Astrocyte of the cerebellum (primary cell): Measurements from ENCODE around the gene SLC17A5.
"Not testable (repeated sequence)": the region's sequence is repeated elsewhere in the genome, so short reads cannot be mapped to it uniquely, and the experiment has no call there.

Source experiments
- DNase-seq: peaks from one replicate; pipeline ENCODE4 v3.0.0-alpha.2; 2011; ENCODE audit warnings: low read depth
- H3K4me3 ChIP-seq: 2 replicates; pipeline ENCODE4 v1.5.1; 2011; ENCODE audit warnings: mild to moderate bottlenecking, low read depth, low read length, moderate library complexity
- in situ Hi-C: cut with HindIII; loops from 2 replicates; pipeline ENCODE4 v1.10.0; 2017; ENCODE audit warnings: low sequenced_read_pairs
- TF ChIP-seq, protein P1 (sequence below): IDR thresholded peaks from 2 replicates; pipeline ENCODE4 v1.5.1; 2012; ENCODE audit warnings: low read length, low read depth, moderate library complexity, mild to moderate bottlenecking; ENCODE audit errors: missing control alignments

Gene SLC17A5

DNA sequence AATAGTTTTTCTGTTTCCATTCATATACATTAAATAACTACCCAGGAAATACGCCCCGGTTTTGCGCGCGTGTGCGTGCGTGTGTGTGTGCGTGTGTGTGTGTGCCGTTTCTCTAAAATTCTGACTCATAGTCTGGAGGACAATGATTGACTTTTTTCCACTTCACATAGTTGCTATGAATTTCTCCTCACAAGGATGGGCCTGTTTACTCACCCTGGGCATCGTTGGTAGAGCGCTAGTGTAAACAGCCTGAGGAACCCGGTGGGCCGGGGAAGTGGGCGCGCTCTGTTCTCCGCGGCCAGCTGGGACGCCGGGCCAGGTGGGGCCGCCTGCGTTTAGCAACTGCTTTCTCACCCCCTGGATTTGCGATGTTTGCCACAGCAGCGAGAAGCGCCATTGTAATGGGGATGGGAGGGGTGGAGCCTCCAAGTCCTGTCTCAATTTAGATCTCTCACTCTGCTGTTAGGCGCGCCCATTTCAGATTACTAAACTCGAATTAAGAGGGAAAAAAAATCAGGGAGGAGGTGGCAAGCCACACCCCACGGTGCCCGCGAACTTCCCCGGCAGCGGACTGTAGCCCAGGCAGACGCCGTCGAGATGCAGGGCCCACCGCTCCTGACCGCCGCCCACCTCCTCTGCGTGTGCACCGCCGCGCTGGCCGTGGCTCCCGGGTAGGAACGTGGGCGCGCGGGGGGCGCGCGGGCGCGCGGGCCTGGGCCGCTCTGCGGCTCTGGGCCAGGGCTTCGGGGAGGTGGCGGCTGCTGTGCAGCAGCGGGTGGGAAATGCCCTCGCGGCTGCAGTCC is 42.0 kb upstream of the SLC17A5 start, which contains the start of gene CD109:
TSS of gene CD109 (plus strand) at position 585 of the 803 bp plus-strand sequence. CDS start at position 598, 13 bp downstream.
- in situ Hi-C loops, result no loop called here
- TF ChIP-seq, protein P1, sequence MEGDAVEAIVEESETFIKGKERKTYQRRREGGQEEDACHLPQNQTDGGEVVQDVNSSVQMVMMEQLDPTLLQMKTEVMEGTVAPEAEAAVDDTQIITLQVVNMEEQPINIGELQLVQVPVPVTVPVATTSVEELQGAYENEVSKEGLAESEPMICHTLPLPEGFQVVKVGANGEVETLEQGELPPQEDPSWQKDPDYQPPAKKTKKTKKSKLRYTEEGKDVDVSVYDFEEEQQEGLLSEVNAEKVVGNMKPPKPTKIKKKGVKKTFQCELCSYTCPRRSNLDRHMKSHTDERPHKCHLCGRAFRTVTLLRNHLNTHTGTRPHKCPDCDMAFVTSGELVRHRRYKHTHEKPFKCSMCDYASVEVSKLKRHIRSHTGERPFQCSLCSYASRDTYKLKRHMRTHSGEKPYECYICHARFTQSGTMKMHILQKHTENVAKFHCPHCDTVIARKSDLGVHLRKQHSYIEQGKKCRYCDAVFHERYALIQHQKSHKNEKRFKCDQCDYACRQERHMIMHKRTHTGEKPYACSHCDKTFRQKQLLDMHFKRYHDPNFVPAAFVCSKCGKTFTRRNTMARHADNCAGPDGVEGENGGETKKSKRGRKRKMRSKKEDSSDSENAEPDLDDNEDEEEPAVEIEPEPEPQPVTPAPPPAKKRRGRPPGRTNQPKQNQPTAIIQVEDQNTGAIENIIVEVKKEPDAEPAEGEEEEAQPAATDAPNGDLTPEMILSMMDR, result no peak
- DNase-seq, result peak; percentile 38
- H3K4me3 ChIP-seq, result peak within 1 kb of the TSS; percentile 51

DNA sequence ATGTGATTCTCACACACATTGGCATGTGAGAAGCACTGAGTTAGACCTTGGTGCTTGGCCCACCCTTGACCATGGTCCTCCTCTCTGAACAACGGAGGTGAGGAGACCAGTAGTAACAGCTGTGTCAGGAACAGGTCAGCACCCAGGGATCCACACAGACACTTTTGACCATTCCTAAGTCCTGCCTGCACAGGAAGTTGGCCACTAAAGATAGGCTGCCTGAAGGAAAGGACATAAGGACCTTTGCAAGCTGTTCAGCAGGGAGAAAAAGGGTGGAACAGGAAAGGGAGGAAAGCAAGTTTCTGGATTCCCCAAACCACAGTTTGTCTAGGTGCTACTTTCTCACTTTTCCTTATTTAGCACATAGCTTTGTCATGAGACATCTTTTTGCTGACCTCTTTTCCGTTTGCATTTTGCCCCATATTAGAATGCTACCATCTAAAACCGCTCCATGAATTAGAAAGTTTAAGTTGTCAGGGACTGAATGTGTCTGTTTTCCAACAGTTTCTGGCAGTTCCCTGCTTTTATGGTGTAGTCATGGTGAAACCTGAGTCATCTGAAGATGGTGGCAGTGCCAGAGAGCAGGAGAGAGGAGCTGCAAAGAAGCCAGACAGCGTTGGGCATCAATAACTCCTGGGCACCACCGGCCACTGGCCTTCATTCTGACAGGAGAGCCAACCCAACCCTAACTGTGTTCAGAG is 41.1 kb upstream of the SLC17A5 start:
- in situ Hi-C loops, result no loop called here
- no peak for DNase-seq
- peak overlapping the region; percentile 51 for H3K4me3 ChIP-seq
- TF ChIP-seq, protein P1, result no peak

DNA sequence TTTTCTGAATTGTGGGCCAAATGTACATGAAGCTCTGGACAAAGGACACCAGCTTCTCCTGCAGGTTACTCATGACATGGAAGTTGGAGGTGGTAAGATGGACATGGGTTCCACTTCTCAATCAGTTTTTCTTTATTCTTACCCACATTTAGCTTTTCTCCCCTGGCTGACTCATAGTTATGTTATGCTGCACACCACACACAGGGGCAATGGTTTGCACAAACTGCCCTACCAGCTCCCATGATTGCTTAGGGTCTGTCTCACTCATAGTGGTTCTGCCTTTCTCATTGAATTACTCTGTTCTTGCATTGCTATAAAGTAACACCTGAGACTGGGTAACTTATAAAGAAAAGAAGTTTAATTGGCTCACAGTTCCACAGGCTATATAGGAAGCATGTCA is 37.7 kb upstream of the SLC17A5 start:
- H3K4me3 ChIP-seq, result no peak overlapping the region
- TF ChIP-seq, protein P1, result no peak
- in situ Hi-C loops, result no loop called here
- no peak for DNase-seq

DNA sequence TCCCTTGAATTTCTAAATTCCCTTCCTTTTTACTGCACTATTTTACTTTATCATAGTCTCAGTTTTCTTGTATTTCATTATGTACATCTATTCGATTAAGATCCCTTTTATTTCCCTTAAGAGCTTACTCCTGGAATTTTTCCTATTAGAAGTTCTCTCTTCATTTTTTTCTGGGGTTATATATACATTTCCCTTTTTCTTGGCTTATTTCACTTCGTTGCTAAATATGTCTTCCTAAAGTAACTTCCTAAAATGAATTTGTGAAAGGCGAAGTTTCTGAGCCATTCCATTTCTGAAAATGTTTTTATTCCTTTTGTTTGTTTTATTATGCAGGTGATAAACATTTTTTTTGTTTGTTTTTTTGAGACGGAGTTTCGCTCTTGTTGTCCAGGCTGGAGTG is 36.3 kb upstream of the SLC17A5 start:
- in situ Hi-C loops, result no loop called here
- no peak for DNase-seq
- H3K4me3 ChIP-seq, result no peak overlapping the region
- TF ChIP-seq, protein P1, result no peak

DNA sequence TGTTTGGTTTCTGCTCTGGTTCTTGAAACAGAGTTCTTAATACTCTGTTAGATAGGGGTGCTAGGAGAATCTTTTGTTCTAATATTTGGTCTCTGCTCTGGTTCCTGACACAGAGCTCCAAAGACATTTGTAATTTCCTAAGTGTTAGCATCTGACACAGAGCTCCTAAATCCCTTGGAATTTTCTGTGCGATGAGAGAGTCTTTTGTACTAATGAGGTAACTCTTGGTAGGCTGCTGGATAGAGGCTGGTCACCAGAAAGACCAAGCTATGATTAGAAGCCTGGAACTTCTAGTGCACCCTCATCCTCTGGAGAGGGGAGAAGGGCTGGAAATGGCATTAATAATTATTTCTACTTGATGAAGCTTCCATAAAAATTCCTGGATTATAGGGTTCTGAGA is 34.6 kb upstream of the SLC17A5 start:
- no peak for DNase-seq
- H3K4me3 ChIP-seq, result no peak overlapping the region
- TF ChIP-seq, protein P1, result no peak
- in situ Hi-C loops, result no loop called here

DNA sequence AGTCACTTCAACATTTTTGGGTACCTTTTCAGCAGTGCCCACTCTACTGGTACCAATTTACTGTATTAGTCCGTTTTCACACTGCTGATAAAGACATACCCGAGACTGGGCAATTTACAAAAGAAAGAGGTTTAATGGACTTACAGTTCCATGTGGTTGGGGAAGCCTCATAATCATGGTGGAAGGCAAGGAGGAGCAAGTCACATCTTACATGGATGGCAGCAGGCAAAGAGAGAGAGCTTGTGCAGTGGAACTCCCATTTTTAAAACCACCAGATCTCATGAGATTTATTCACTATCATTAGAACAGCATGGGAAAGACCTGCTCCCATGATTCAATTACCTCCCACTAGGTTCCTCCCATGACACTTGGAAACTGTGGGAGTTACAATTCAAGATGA is 29.8 kb upstream of the SLC17A5 start:
- in situ Hi-C loops, DNase-seq, H3K4me3 ChIP-seq: not testable (repeated sequence)
